Activated CD8-positive, alpha-beta memory T cell treated with anti-CD3 and anti-CD28 coated beads for 1 hour (primary cell): ENCODE results near the gene C9orf50.
"Not testable (repeated sequence)": the region's sequence is repeated elsewhere in the genome, so short reads cannot be mapped to it uniquely, and the experiment has no call there.

Experiments used
- DNase-seq, 2 donors: peaks; one replicate each; pipeline ENCODE4 v3.0.0-alpha.2; 2020; ENCODE audit warnings: low read depth in 1 of 2; ENCODE audit errors: extremely low read depth in 1 of 2

The C9orf50 gene

DNA sequence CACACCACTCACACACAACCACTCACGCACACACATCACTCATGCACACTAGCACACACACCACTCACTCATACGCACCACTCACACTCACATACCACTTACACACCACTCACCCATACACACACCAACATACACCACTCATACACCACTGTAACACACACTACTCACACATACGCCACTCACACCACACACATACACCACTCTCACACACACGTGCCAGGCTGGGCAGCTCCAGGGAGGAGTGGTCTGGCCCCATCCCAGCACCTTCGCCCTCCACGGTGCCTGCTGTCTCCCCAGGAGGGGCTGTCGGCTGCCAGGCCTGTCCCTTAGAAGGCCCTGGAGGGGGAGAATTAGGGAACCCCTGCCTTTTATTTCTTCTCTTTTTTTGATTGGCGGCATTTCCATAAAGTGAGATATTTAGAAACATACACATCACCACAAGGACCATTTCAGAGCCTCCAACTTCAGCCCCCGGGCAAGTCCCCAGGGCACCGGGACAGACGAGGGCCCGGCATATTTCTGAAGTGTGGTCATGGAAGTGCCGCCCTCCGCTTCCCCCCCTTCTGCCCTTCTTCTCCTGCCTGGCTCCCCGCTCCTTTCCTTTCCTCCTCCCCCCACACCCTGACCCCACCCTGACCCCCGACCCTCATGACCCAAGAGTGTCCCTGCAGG, 27.3 kb upstream of the C9orf50 start:
- DNase-seq = no peak

DNA sequence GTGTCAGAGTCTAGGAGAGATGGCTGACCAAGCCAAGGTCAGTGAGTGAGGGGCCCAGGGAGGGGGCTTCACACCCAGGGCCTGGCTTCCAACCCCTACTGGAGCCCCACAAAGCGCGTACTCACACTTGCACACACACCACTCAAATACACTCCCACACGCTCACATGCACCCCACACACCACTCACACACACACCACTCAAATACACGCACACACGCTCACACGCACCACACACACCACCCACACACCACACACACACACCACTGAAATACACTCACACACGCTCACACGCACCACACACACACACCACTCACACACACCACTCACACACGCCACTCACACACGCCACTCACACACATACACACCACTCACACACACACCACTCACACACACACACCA, 26.7 kb upstream of the C9orf50 start:
- DNase-seq = no peak

DNA sequence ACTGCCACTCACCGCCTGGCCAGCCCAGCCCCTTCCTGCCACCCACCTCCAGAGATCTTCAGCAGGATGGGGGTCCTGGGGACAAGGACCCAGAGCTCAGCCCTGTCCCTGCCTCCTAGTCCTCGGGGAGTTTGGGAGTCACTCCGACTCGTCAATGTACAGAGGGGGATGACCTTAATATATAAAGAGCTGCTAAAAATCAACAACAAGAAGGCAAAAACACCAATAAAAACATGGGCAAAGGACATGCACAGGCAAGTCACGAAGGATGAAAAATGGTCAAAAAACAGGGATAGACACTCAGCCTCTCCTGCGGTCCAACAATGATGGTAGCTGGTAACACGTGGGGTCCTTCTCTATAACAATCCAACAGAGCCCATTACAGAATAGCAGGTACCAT, 25.8 kb upstream of the C9orf50 start:
- DNase-seq = no peak

DNA sequence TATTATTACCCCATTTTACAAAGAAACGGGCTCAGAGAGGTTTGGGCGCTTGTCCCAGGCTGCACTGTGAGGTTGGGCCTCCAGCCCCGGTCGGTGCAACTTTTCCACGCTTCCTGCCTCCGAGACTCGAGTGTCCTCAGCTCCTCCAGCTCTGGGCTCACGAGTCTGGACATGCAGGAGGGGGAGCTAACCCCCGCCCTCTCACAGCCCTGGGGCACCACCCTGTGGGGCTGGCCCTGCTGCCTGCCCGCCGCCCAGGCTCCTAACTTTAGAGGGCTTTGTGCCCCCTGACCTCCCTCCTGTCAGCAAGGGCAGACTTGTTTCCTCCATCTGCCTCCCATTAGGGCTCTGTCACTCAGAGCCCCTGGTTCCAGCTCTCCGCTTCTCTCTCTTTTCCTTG, 25.4 kb upstream of the C9orf50 start:
- DNase-seq = no peak

DNA sequence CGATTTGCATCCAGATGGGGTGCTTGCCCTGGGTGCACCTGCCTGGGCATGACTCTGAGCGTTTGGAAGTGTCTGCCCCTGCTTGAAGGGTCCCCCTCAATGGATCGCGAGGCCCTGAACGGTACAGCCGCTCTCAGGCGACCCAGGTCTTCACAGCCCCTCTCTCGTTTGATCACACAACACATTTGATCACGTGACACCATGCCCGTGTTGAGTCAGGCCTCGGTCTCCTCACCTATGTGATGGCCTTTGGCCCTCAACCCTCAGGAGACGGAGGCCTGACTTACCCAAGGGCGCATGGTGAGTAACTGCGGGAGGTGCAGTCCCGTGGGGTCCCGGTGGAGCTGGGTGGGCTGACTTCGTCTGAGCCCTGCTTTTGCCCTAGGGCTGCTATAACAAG, 24.0 kb upstream of the C9orf50 start:
- DNase-seq = no peak

DNA sequence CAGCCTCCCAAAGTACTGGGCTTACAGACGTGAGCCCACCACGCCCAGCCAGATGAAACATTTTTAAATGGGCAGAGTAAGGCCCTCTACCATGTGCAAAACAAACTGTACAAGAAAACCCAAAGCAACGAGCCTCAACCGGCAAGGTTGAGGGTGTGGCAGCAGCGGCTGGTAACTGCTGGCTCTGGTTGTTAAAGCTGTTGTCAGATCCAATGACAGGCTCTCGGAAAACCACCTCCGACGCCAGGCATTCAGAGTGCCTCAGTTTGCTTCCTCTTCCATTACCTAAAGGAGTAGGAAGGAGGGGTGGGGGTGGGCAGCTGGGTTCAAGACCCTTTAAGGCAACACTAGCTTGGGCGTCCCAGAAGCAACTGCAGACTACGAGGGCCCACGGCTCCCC, 23.5 kb upstream of the C9orf50 start:
- no peak for DNase-seq

DNA sequence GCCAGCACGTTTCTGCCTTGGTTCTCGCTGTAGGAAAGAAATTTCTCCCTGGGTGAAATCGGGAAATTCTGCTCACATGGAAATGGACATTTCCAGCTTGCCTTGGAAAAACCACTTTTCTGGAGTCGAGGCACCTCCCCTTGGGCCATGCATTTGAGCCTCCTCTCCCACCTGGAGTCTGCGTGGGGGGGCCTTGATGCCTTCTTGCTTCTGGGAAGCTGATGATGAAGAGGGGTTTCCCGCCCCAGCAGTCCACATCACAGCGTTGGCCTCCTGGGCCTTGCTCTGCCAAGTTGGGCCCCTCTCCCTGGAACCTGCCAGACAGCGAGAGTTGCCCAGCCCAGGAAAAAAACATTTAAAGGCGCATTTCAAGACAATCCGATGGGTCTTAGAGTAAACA, 22.8 kb upstream of the C9orf50 start:
- no peak for DNase-seq

DNA sequence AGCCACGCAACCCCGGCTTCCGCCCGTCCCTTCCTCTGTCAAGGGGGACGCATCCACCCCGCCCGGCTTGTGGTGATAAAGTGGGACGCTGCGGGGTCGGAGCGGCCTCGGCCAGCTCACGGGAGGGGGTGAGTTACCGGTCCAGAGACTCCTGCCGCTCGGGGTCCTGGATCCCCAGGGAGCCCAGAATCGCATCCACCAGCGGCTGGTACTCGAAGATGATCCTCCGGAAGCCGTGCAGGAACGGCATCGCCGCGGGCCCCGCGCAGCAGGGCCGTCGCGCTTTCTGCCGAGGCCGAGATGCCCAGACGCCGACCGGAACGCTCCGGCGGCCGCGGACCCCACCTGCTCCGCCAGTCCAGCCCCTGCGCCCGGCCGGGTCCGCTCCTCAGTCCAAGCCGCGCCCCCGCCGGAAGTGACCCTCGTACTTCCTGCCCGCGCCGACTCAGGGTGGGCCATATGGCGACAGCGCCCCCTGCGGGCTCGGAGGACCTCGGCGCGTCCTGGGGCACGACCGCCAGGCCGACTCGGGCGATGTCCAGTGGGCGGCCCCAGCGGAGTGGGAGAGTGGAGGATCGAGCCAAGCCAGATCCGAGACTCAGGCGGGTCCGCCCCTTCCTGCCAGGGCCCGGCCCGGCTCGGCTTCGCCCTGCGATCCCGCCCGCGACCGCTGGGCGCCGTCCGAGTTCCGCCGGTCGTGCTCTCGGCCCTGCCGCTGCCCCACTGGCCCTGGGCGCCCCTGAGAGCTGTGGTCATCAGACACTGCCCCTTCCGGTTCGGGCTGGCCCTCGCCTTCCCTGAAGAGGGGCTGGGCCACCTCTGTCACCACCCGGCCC, 21.1 kb upstream of the C9orf50 start, which contains the start of gene ASB6:
ASB6 (minus strand) TSS at position 402 of the 836 bp plus-strand sequence; CDS start at position 250, 152 bp downstream.
- peak; percentile 68 to 93 for DNase-seq

DNA sequence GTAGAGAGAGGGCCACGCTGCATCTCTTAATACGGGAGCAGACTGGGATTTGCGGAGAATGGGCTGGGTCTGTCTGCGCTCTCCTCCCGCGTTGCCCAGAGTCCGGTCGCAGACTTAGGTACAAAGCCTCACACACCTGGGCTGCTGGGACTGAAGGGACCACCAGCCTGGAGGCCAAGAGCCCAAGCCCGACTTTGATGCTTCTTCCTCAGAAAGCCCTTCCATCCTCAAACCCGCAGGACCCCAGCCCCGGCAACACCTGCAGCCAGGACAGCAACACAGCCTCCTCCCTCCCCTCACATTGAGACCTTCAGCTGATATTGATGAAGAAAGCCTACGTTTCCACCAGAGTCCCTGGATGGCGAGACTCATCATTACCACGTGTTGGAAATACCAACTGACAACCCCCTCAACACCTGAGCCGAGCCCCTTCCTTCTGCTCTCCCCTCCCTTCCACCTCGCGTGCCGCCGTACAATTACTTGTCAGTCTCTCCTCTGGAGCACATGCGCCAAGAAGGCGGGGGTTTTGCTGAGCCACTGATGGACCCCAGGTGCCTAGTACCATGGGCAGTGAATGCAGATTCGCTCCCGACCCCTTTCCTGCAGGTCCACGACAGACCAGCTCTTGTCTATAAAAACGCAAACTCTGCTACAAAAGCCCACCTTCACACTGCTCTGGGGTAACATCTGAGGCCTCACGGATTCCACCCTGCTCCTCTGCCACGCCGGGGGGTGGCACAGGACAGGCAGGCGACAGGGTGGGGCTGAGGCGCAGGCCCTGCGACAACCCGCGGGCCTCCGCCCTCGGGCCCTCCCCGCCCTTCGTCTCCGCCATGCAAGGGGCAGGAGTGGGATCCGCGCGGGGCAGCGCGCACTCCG, 20.2 kb upstream of the C9orf50 start:
- DNase-seq = no peak

DNA sequence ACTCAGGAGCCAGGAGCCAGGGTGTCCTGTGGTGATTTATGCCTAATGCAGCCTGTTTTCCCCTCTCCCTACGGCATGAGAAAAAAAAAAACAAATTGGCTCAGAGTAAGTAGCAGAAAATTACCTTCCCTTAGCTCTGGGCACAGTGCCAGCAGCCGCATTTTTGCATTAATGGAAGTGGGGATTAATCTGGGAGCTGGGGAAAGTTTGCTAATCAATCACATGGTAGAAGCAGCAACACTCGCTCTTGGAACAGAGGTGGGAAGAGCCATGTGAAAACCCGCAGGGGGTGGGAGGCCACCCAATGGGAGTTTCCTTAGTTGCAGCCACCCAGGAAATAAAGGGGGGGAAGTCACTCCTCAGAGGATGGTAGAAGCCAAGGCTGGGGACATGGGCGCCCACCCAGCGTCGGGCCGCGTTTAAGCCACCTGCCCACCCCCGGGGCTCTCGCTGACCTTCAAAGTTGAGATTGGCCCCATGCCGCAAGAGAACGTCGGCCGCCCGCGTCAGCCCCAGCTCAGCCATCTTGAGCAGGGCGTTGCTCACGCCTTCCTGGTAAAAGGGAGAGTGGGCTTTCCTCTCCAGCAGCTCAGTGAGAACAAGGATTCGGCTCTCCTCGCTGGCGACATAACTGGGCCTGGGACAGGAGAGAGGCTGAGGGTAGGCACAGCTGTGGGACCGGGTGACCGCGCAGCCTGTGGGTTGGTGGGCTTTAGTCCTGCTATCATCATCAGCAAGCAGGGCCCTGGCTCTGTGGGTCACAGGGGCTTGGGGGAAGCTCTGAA, 19.4 kb upstream of the C9orf50 start:
- no peak for DNase-seq

DNA sequence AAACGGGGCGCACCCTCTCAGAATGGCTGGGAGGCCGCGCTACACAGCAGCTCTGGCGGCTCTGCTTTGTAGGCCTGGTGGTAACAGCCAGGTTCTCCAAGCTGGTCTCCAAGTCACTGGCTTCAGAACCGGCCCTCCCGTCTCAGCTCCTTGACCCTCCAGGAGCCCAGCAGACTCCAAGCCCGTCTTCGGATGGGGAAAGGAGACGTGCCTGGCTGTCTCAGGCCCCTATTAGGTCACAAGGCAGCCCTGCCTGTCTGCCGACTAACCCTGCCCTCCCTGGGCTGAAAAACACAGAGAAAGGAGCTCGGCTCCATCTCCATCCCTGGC, 18.8 kb upstream of the C9orf50 start:
- DNase-seq = no peak

DNA sequence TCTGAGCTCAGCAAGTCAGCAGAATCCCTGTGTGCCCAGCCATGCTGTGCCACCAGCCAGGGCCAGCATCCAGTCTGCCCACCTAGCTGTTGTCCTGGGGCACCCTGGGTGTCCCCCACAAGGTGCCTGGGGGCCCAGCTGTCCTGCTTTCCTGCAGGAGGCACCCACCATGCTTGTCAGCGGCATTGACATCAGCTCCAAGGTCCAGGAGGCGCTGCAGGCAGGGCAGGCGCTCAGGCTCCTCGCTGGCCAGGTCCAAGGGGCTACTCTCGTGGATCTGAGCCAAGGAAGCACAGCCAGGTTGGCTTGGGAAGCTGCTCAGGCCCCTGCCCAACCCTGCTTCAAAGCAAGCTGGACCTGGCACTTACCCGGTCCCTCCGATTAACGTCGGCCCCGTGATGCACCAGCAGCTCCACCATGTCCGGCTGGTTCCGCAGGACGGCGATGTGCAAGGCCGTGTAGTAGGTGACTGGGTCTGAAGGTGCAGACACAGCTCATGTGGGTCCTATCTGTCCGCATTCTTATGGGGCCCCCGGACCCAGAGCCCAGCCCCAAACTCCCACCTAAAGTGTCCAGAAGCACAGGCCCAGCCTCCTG, 18.2 kb upstream of the C9orf50 start:
- DNase-seq = no peak

DNA sequence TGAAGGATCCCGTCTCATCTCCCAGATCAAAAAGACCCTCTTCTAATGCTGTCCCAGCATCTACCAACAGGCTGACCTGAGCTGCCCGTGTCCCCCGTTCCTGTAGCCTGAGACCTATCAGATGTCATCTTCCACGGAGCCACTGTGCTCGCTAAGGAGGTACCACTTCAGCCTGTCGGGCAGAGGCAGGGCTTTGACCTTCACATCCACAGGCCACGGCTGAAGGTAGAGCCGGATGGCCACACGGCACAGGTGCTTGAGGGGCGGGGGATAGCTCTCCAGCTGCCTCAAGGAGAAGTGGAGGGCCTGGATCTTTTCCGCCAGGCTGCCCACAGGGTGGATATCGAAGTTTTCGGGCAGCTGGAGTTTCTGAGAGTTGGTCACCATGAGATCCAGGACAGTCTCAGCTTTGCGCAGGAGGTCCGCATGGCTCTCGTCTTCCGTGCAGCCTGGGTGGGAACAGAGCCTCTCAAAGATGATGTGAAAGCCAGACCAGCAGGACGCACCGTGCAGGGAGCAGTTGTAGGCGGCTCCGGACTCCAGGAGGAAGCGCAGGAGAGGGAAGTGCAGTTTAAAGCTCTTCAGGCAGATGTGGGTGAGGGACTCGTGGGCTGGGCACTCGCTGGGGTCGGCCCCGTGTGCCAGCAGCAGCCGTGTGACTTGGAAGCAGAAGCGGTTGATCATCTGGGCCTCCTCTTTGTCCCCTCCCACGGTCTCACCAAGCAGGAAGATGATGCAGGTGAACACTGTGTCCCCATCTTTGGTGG, 17.0 kb upstream of the C9orf50 start:
- DNase-seq = no peak

DNA sequence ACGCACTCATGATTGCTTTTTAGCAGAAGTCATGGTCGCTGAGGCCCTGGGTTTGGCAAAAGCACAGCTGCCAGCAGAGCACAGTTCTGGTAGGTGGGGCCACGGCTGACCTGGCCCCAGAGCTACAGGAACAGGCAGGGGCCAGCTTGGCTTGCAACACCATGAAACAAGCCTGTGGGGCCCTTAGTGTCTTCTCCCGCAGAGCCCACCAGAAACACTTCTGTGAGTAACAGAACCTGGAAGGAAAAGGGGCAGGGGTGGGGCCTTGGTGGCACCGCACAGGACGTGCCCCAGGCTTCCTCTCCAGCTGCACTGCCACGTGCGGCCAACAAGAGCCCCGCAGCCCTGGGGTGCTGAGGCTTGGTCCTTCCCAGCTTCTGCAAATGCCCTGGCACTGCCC, 16.2 kb upstream of the C9orf50 start:
- DNase-seq = no peak

DNA sequence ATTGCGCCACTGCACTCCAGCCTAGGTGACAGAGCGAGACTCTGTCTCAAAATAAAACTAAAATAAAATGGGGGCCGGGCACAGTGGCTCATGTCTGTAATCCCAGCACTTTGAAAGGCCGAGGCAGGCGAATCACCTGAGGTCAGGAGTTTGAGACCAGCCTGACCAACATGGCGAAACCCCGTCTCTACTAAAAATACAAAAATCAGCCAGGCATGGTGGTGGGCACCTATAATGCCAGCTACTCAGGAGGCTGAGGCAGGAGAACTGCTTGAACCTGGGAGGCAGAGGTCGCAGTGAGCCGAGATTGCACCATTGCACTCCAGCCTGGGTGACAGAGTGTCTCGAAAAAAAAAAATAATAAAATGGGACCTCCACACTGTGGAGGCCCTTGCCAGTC, 15.4 kb upstream of the C9orf50 start:
- not testable (repeated sequence) for DNase-seq

DNA sequence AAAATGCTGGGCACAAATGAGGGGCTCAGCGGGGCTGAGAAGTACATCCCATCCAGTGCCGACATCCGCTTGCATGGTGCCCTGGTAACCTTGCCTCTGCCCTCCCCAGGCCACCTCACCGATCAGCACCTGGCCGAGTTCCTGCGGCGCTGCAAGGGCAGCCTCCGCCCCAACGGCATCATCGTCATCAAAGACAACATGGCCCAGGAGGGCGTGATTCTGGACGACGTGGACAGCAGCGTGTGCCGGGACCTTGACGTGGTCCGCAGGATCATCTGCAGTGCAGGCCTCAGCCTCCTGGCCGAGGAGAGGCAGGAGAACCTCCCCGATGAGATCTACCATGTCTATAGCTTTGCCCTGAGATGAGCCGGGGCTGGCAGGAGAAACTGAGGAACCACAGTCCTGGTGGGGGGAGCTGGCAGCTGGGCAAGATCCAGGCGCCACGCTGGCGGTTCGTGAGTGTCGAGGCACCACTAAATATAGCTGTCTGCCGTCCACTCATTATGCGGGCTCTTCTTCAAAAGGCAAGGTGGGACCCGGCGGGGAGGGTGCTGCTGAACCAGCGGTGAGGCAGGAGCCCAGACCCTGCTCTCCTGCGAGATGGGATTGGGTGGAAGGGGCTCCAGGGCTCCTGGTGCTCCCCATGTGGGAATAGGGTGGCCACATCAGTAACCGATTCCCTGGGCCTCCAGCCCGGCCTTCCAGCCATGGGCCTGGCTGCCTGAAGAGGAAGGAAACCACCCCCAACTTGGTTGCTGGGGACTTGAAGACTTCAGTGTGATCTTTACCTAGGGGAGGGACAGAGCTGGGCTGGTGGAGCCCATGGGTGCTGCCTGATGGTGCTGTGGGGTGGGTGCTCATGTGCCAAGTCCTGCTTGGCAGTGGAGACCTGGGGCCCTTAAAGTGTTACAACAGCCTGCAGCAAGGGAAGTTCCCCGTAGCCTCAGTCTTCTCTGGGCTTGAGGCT, 14.5 kb upstream of the C9orf50 start:
- DNase-seq = no peak

DNA sequence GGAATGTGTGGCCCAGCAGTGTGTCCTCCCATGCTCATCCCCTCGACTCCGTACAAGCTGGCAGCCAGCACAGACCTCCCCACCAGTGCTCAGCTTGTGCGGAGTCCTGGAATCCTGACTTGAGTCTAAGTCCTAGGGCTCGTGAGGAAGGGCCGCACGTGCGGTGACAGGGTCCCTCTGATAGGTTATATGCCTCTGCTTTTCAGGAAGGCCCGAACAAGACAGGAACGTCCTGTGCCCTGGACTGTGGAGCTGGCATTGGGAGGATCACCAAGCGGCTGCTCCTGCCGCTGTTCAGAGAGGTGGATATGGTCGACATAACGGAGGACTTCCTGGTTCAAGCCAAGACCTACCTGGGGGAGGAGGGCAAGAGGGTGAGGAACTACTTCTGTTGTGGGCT, 12.9 kb upstream of the C9orf50 start:
- no peak for DNase-seq

DNA sequence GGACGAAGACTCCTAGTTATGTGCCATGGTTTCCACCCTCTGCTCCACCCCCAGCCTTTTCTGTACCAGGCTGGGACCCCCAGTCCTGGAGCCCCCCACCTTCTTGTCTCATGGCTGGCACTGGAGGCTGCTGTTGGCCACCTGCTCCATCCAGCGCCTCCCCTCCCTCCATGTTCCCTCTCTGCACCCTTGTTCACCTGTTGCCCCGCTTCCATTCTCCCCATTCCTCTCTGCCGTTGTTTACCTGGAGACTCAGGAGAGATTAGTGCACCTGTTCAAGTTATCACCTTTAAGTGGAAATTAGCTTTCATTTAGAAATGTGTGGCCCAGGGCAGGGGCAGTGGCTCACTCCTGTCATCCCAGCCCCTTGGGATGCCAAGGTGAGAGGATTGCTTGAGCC, 12.3 kb upstream of the C9orf50 start:
- DNase-seq = no peak

DNA sequence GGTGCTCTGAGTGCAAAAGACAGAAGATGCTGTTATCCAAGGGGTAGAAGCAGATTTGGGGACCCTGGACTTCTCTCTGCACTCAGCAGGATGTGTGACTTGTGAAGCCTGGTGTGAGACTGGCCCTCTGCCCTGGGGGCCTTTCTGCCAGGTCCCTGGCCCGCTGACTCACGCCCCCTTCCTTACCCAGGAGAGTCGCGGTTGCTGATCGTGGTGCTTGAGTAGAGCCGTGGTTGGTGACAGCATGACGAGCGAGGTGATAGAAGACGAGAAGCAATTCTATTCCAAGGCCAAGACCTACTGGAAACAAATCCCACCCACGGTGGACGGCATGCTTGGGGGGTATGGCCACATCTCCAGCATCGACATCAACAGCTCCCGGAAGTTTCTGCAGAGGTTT, 11.6 kb upstream of the C9orf50 start:
- DNase-seq = no peak
